Measurements from ENCODE around the gene AVPI1. TPM values are rescaled to one million over a fixed set of nuclear protein-coding genes. Genes with fewer than 3 reads are reported as not detected.

AVPI1 gene
- total and polyA plus RNA-seq, 2 of the 13 experiments (the other 11 are each of a cell fraction or from before 2014, with no cell fraction given): 39.8 to 61.2 TPM

DNA sequence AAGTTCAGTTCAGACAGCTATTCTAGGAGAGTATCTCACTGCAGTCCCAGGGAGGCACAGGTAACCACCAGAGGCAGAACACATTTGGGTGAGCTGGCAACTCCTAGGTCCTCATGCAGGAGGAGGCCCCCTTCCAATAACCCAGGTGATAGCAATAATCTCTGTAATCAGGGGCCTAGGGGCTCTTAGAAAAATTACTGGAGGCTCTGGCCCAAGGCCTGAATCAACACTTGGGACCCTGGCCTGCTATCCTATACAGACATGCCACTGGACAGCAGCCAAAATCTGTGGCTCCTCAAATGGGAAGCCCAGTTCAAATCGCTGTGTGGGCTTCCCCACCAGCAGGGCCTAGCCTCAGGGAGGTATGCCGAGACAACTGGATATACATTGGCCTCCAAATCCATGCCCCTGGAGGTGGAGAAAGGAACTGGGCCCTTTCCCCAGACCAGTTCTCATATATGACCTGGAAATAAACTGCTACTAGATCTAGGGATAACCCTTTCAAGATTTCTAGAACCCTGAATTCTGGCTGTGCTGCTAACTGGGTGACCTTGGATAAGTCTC, 1.6 kb downstream of the AVPI1 start (continued):
- peak in 1 of 2 experiments; percentile 30; a peak in 1 of 4 replicates for TF ChIP-seq HMGXB4 (CRISPR knock-in tag; IDR thresholded peaks at IDR 0.05; ENCODE audit: borderline replicate concordance in 1 of 2, low read depth in 1 of 2)
- TF ChIP-seq THAP8 (CRISPR knock-in tag; IDR thresholded peaks at IDR 0.05; ENCODE audit: borderline replicate concordance): no peak
- TF ChIP-seq RNF219 (CRISPR knock-in tag; IDR thresholded peaks at IDR 0.05): peak; percentile 87; the same call in 1 of the 2 replicates
- no peak for TF ChIP-seq ZNF24 (IDR thresholded peaks at IDR 0.05)
- TF ChIP-seq MED1 (CRISPR knock-in tag; IDR thresholded peaks at IDR 0.05): 0 out of 2 replicates have a peak, but pooled peaks have one; percentile 2
- TF ChIP-seq, protein P1, sequence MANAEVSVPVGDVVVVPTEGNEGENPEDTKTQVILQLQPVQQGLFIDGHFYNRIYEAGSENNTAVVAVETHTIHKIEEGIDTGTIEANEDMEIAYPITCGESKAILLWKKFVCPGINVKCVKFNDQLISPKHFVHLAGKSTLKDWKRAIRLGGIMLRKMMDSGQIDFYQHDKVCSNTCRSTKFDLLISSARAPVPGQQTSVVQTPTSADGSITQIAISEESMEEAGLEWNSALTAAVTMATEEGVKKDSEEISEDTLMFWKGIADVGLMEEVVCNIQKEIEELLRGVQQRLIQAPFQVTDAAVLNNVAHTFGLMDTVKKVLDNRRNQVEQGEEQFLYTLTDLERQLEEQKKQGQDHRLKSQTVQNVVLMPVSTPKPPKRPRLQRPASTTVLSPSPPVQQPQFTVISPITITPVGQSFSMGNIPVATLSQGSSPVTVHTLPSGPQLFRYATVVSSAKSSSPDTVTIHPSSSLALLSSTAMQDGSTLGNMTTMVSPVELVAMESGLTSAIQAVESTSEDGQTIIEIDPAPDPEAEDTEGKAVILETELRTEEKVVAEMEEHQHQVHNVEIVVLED (CRISPR knock-in tag; IDR thresholded peaks at IDR 0.05; ENCODE audit: borderline replicate concordance): 0 out of 2 replicates have a peak, but pooled peaks have one; percentile 16
- no peak for TF ChIP-seq ZNF776 (CRISPR knock-in tag; IDR thresholded peaks at IDR 0.05)
- 0 out of 2 replicates have a peak, but pooled peaks have one; percentile 51 for TF ChIP-seq ZNF12 (CRISPR knock-in tag; IDR thresholded peaks at IDR 0.05)
- TF ChIP-seq, protein P2, sequence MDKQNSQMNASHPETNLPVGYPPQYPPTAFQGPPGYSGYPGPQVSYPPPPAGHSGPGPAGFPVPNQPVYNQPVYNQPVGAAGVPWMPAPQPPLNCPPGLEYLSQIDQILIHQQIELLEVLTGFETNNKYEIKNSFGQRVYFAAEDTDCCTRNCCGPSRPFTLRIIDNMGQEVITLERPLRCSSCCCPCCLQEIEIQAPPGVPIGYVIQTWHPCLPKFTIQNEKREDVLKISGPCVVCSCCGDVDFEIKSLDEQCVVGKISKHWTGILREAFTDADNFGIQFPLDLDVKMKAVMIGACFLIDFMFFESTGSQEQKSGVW (CRISPR knock-in tag; IDR thresholded peaks at IDR 0.05; ENCODE audit: borderline replicate concordance): no peak
- TF ChIP-seq, protein P3, sequence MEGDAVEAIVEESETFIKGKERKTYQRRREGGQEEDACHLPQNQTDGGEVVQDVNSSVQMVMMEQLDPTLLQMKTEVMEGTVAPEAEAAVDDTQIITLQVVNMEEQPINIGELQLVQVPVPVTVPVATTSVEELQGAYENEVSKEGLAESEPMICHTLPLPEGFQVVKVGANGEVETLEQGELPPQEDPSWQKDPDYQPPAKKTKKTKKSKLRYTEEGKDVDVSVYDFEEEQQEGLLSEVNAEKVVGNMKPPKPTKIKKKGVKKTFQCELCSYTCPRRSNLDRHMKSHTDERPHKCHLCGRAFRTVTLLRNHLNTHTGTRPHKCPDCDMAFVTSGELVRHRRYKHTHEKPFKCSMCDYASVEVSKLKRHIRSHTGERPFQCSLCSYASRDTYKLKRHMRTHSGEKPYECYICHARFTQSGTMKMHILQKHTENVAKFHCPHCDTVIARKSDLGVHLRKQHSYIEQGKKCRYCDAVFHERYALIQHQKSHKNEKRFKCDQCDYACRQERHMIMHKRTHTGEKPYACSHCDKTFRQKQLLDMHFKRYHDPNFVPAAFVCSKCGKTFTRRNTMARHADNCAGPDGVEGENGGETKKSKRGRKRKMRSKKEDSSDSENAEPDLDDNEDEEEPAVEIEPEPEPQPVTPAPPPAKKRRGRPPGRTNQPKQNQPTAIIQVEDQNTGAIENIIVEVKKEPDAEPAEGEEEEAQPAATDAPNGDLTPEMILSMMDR (CRISPR knock-in tag; IDR thresholded peaks at IDR 0.05): peak; percentile 21; the same call in 1 of the 2 replicates
- no peak for TF ChIP-seq NCOA2 (CRISPR knock-in tag; IDR thresholded peaks at IDR 0.05)
- 0 out of 2 replicates have a peak, but pooled peaks have one; percentile 43 for TF ChIP-seq ELF4 (CRISPR knock-in tag; IDR thresholded peaks at IDR 0.05; ENCODE audit: borderline replicate concordance)
- no peak for TF ChIP-seq TCF12 (IDR thresholded peaks at IDR 0.05)
- TF ChIP-seq TCF12 (CRISPR knock-in tag; IDR thresholded peaks at IDR 0.05): no peak
- TF ChIP-seq ZNF580 (CRISPR knock-in tag; IDR thresholded peaks at IDR 0.05; ENCODE audit: borderline replicate concordance, low read depth): 0 out of 2 replicates have a peak, but pooled peaks have one; percentile 23
- no peak for TF ChIP-seq FLYWCH1 (CRISPR knock-in tag; IDR thresholded peaks at IDR 0.05)
- TF ChIP-seq ZNF354B (CRISPR knock-in tag; IDR thresholded peaks at IDR 0.05): no peak

All from HepG2 (cell line).